HuH-7.5 (cell line): ENCODE measurements around the gene AQP10.
"Not testable (repeated sequence)": the region's sequence is repeated elsewhere in the genome, so short reads cannot be mapped to it uniquely, and the experiment has no call there.

Source experiments
- DNase-seq: peaks from one replicate; pipeline ENCODE4 v3.0.0; 2011; ENCODE audit warnings: low spot score

Gene AQP10

GRCh38 chr1:154344977-154345837, 24.3 kb downstream of the AQP10 start:
- no peak for DNase-seq

- no peak for DNase-seq
These were observed 25.5 kb downstream of the AQP10 start for GRCh38 chr1:154346276-154346917.

GRCh38 chr1:154347961-154348360, 27.1 kb downstream of the AQP10 start:
- no peak for DNase-seq

- no peak for DNase-seq
These were observed 27.7 kb downstream of the AQP10 start for GRCh38 chr1:154348429-154349076.

GRCh38 chr1:154349121-154349520, 28.2 kb downstream of the AQP10 start:
- DNase-seq: no peak

- no peak for DNase-seq
These were observed 29.5 kb downstream of the AQP10 start for GRCh38 chr1:154350383-154350782.

GRCh38 chr1:154351363-154352068, 30.6 kb downstream of the AQP10 start:
- DNase-seq: no peak

- DNase-seq: no peak
These were observed 31.3 kb downstream of the AQP10 start for GRCh38 chr1:154352245-154352580.

- no peak for DNase-seq
These were observed 31.9 kb downstream of the AQP10 start for GRCh38 chr1:154352581-154353459.

- DNase-seq: peak; percentile 44
These were observed 32.6 kb downstream of the AQP10 start for GRCh38 chr1:154353460-154353904.

GRCh38 chr1:154353966-154354365, 33.1 kb downstream of the AQP10 start:
- DNase-seq: no peak

GRCh38 chr1:154358519-154358918, 37.6 kb downstream of the AQP10 start:
- DNase-seq: no peak

GRCh38 chr1:154360288-154360687, 39.4 kb downstream of the AQP10 start:
- no peak for DNase-seq

GRCh38 chr1:154360881-154361280, 40.0 kb downstream of the AQP10 start:
- DNase-seq: not testable (repeated sequence)

GRCh38 chr1:154361357-154361756, 40.5 kb downstream of the AQP10 start:
- DNase-seq: no peak

- no peak for DNase-seq
These were observed 50.5 kb downstream of the AQP10 start for GRCh38 chr1:154371436-154371835.

GRCh38 chr1:154373777-154374357, 53.0 kb downstream of the AQP10 start:
- DNase-seq: not testable (repeated sequence)
